ENCODE measurements around the gene SLAMF8. TPM values are rescaled to one million over a fixed set of nuclear protein-coding genes. Genes with fewer than 3 reads are reported as not detected.

The SLAMF8 gene
- total RNA-seq, 1 experiment from 2014 or later: not detected

DNA sequence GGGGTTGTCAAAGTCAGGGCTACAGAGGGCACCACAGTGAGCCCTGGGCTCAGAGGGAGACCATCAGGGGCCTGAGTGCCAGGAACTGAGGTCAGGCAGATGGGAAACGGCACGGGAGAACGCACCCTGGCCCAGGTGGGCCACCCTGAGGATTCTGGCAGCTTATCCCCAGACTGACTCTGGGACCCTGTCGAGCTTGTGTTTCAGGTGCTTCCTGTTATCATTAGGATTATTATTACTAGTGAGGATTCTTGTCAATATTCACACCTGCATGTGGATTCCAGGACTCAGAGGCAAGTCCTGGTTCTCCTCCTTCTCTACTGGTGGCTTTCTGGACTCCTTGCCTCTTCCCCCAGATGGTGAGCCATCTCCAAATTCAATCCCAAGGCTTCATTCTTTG, 20.6 kb downstream of the SLAMF8 start:
- ATAC-seq (no peak), DNase-seq (ENCODE audit: low spot score) (no peak)
- peaks cover 7% of the 10 kb centered on the region; the same call in 1 of the 2 replicates for H3K27me3 Mint-ChIP-seq (ENCODE audit: low read depth)
- H3K36me3 Mint-ChIP-seq: no peaks in the 10 kb centered on the region
- H3K27ac Mint-ChIP-seq: no peak overlapping the region
- no peak for TF ChIP-seq ZNF671 (CRISPR knock-in tag; IDR thresholded peaks at IDR 0.05)
- no peak for TF ChIP-seq USF2 (CRISPR knock-in tag; IDR thresholded peaks at IDR 0.05)
- TF ChIP-seq ATF2 (CRISPR knock-in tag; IDR thresholded peaks at IDR 0.05; ENCODE audit: borderline replicate concordance, low read depth): no peak
- TF ChIP-seq, protein P1, sequence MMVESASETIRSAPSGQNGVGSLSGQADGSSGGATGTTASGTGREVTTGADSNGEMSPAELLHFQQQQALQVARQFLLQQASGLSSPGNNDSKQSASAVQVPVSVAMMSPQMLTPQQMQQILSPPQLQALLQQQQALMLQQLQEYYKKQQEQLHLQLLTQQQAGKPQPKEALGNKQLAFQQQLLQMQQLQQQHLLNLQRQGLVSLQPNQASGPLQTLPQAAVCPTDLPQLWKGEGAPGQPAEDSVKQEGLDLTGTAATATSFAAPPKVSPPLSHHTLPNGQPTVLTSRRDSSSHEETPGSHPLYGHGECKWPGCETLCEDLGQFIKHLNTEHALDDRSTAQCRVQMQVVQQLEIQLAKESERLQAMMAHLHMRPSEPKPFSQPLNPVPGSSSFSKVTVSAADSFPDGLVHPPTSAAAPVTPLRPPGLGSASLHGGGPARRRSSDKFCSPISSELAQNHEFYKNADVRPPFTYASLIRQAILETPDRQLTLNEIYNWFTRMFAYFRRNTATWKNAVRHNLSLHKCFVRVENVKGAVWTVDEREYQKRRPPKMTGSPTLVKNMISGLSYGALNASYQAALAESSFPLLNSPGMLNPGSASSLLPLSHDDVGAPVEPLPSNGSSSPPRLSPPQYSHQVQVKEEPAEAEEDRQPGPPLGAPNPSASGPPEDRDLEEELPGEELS (CRISPR knock-in tag; IDR thresholded peaks at IDR 0.05): no peak
- TF ChIP-seq SP1 (CRISPR knock-in tag; conservative IDR thresholded peaks at IDR 0.05): no peak
- no peak for TF ChIP-seq RELA (CRISPR knock-in tag; IDR thresholded peaks at IDR 0.05; ENCODE audit: borderline replicate concordance)
- TF ChIP-seq, protein P2, sequence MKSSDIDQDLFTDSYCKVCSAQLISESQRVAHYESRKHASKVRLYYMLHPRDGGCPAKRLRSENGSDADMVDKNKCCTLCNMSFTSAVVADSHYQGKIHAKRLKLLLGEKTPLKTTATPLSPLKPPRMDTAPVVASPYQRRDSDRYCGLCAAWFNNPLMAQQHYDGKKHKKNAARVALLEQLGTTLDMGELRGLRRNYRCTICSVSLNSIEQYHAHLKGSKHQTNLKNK (CRISPR knock-in tag; IDR thresholded peaks at IDR 0.05): no peak
- no peak for TF ChIP-seq GABPB1 (CRISPR knock-in tag; IDR thresholded peaks at IDR 0.05)
- TF ChIP-seq ZNF416 (CRISPR knock-in tag; IDR thresholded peaks at IDR 0.05): no peak
- H3K4me1 Mint-ChIP-seq: no peaks in the 10 kb centered on the region
- ChIA-PET POLR2A (no interaction called here), CTCF (interaction anchor here (0.6 to 1.8 kb wide), 3 partner anchors 25 to 315 kb away, joined by 3 to 5 read pairs (median 3); no protein-coding TSS in a partner anchor)
- no peak overlapping the region for H3K4me3 Mint-ChIP-seq
- H3K9me3 Mint-ChIP-seq: no peaks in the 10 kb centered on the region

DNA sequence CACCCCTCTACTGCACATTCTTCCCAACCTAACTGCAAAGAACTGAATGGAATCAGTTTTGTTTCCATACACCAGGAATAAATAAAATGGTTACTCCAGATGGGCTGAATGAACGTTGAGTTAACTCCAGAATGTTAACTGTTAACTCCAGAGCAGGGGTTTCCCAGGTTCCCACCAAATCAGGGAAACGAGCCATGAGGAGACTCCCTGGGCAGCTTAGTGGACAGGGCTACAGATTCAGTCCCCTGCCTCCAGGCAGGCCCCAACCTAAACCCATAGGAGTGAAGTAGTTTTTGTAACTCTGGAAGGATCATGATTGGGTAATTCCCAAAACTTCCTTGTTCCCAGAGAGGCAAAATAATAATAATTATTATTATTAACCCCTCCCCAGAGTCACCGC, 21.7 kb downstream of the SLAMF8 start:
- Mint-ChIP-seq H3K36me3 (no peaks in the 10 kb centered on the region), H3K9me3 (no peaks in the 10 kb centered on the region), H3K27me3 (ENCODE audit: low read depth) (peaks cover 13% of the 10 kb centered on the region), H3K27ac (no peak overlapping the region), H3K4me3 (no peak overlapping the region), H3K4me1 (no peaks in the 10 kb centered on the region)
- TF ChIP-seq FOXJ3 (CRISPR knock-in tag; IDR thresholded peaks at IDR 0.05; ENCODE audit: borderline replicate concordance) (no peak), E2F5 (CRISPR knock-in tag; IDR thresholded peaks at IDR 0.05) (no peak)
- DNase-seq (ENCODE audit: low spot score): no peak
- ChIA-PET POLR2A (no interaction called here), CTCF (interaction anchor here (1.8 kb wide), 1 partner anchor 43 kb away, joined by 5 read pairs; no protein-coding TSS in a partner anchor)
- ATAC-seq: no peak

DNA sequence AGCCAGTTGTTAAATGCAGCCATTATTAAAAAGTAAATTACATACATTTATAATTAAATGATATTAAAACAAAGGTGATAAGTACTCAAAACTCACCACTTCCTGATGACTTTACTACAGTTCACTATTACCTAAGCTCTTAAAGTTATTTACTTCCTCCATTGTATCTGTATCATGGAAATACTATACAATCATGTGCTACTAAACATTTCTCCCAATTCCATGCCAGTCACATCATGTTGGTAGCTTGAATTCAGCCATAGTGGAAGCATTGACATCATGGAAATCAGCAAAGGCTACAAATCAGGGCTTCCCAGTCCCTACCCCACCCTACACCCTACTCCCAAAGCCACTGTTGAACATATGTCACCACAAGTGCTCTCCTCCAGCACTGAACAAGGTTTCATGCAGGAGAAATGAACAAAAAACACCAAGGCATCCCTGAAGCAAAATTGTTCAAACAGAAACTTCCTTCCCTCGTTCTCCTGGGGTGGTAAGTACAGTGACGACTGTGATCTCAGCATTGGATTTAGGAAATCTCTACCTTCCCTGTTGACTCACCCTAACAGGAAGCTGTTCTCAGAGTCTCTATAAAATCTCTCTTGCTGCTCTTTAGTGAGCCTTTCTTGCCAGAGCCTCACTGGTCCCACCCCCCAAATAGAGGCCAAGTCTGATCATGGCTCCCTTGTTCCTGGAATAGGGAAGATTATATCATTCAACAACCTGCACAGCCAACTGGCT, 23.1 kb downstream of the SLAMF8 start:
- H3K4me1 Mint-ChIP-seq: peaks cover 6% of the 10 kb centered on the region
- no peak overlapping the region for H3K27ac Mint-ChIP-seq
- H3K36me3 Mint-ChIP-seq: no peaks in the 10 kb centered on the region
- peaks cover 23% of the 10 kb centered on the region for H3K27me3 Mint-ChIP-seq (ENCODE audit: low read depth)
- DNase-seq (ENCODE audit: low spot score): no peak
- ChIA-PET CTCF (interaction anchor here (1.4 to 1.8 kb wide), 2 partner anchors 11 to 639 kb away, joined by 3 to 8 read pairs; no protein-coding TSS in a partner anchor), POLR2A (no interaction called here)
- TF ChIP-seq, protein P2 (CRISPR knock-in tag; IDR thresholded peaks at IDR 0.05): no peak
- TF ChIP-seq ELF4 (CRISPR knock-in tag; IDR thresholded peaks at IDR 0.05; ENCODE audit: low read depth) (no peak), RELA (CRISPR knock-in tag; IDR thresholded peaks at IDR 0.05; ENCODE audit: borderline replicate concordance) (no peak), TCF7 (CRISPR knock-in tag; IDR thresholded peaks at IDR 0.05; ENCODE audit: low read depth) (no peak), ATF2 (CRISPR knock-in tag; IDR thresholded peaks at IDR 0.05; ENCODE audit: borderline replicate concordance, low read depth) (no peak), ZNF416 (CRISPR knock-in tag; IDR thresholded peaks at IDR 0.05) (no peak), CREB1 (CRISPR knock-in tag; IDR thresholded peaks at IDR 0.05) (no peak), TP53 (CRISPR knock-in tag; IDR thresholded peaks at IDR 0.05) (no peak)
- TF ChIP-seq, protein P3, sequence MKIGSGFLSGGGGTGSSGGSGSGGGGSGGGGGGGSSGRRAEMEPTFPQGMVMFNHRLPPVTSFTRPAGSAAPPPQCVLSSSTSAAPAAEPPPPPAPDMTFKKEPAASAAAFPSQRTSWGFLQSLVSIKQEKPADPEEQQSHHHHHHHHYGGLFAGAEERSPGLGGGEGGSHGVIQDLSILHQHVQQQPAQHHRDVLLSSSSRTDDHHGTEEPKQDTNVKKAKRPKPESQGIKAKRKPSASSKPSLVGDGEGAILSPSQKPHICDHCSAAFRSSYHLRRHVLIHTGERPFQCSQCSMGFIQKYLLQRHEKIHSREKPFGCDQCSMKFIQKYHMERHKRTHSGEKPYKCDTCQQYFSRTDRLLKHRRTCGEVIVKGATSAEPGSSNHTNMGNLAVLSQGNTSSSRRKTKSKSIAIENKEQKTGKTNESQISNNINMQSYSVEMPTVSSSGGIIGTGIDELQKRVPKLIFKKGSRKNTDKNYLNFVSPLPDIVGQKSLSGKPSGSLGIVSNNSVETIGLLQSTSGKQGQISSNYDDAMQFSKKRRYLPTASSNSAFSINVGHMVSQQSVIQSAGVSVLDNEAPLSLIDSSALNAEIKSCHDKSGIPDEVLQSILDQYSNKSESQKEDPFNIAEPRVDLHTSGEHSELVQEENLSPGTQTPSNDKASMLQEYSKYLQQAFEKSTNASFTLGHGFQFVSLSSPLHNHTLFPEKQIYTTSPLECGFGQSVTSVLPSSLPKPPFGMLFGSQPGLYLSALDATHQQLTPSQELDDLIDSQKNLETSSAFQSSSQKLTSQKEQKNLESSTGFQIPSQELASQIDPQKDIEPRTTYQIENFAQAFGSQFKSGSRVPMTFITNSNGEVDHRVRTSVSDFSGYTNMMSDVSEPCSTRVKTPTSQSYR (CRISPR knock-in tag; IDR thresholded peaks at IDR 0.05): no peak
- H3K4me3 Mint-ChIP-seq: no peak overlapping the region
- H3K9me3 Mint-ChIP-seq: no peaks in the 10 kb centered on the region
- no peak for ATAC-seq
